SK-N-SH treated with all-trans-retinoic acid at 6 μM for 48 hours (cell line): ENCODE results near the gene AKAP10.

Experiments
- ARNTL ChIP-seq: fragments of 450-650 bp; formaldehyde crosslinking; IDR thresholded peaks from 2 replicates; pipeline ENCODE4 v1.5.0; 2020; ENCODE audit warnings: low read depth, mild to moderate bottlenecking, moderate library complexity, borderline replicate concordance
- CREB5 ChIP-seq: fragments of 250-450 bp; sonication (Bioruptor Pico); IDR thresholded peaks from 2 replicates; pipeline ENCODE4 v1.5.1; 2020; ENCODE audit warnings: low read depth, mild to moderate bottlenecking, moderate library complexity
- GLIS3 ChIP-seq: fragments of 250-450 bp; sonication (Bioruptor Pico); IDR thresholded peaks from 2 replicates; pipeline ENCODE4 v1.5.0; 2020; ENCODE audit warnings: mild to moderate bottlenecking, moderate library complexity
- PATZ1 ChIP-seq: fragments of 250-450 bp; sonication (Bioruptor Pico); IDR thresholded peaks from 2 replicates; pipeline ENCODE4 v1.8.0; 2020; ENCODE audit warnings: mild to moderate bottlenecking, moderate library complexity, borderline replicate concordance
- POU6F1 ChIP-seq: fragments of 250-450 bp; sonication (Bioruptor Pico); IDR thresholded peaks from 2 replicates; pipeline ENCODE4 v1.8.0; 2021; ENCODE audit warnings: low read depth, mild to moderate bottlenecking, moderate library complexity, borderline replicate concordance
- RARB ChIP-seq: fragments of 250-450 bp; sonication (Bioruptor Pico); IDR thresholded peaks from 2 replicates; pipeline ENCODE4 v1.8.0; 2021; ENCODE audit warnings: mild to moderate bottlenecking, moderate library complexity
- SNAI2 ChIP-seq: fragments of 250-450 bp; sonication (Bioruptor Pico); IDR thresholded peaks from 2 replicates; pipeline ENCODE4 v1.5.0; 2020; ENCODE audit warnings: mild to moderate bottlenecking, moderate library complexity
- TSHZ2 ChIP-seq: fragments of 250-450 bp; sonication (Bioruptor Pico); IDR thresholded peaks from 2 replicates; pipeline ENCODE4 v1.5.0; 2020; ENCODE audit warnings: mild to moderate bottlenecking, moderate library complexity
- ZC3H10 ChIP-seq: fragments of 250-450 bp; sonication (Bioruptor Pico); IDR thresholded peaks from 2 replicates; pipeline ENCODE4 v1.5.1; 2021; ENCODE audit warnings: mild to moderate bottlenecking, moderate library complexity
- ZFP3 ChIP-seq: fragments of 250-450 bp; sonication (Bioruptor Pico); IDR thresholded peaks from 2 replicates; pipeline ENCODE4 v1.5.0; 2020; ENCODE audit warnings: mild to moderate bottlenecking, moderate library complexity
- ZNF565 ChIP-seq: fragments of 450-650 bp; formaldehyde crosslinking; conservative IDR thresholded peaks from 2 replicates; pipeline ENCODE4 v1.5.0; 2020; ENCODE audit warnings: low read depth, mild to moderate bottlenecking, moderate library complexity

GRCh38 chr17:19857640-19858039 is 120.0 kb downstream of the AKAP10 start:
- TF ChIP-seq CREB5 (CRISPR knock-in tag): no peak
- TF ChIP-seq SNAI2 (CRISPR knock-in tag): no peak
- TF ChIP-seq TSHZ2 (CRISPR knock-in tag): no peak
- TF ChIP-seq PATZ1: no peak
- no peak for TF ChIP-seq RARB (CRISPR knock-in tag)
- TF ChIP-seq ZNF565 (CRISPR knock-in tag): no peak
- TF ChIP-seq ARNTL (CRISPR knock-in tag): no peak
- no peak for TF ChIP-seq GLIS3
- TF ChIP-seq ZC3H10: no peak
- no peak for TF ChIP-seq ZFP3 (CRISPR knock-in tag)
- no peak for TF ChIP-seq POU6F1 (CRISPR knock-in tag)
